HepG2 (cell line): ENCODE results near the gene SPRN. TPM values are rescaled to one million over a fixed set of nuclear protein-coding genes. Genes with fewer than 3 reads are reported as not detected.

Source experiments
- CBX1 ChIP-seq: IDR thresholded peaks from one replicate; pipeline ENCODE4 v1.6.1; 2016; ENCODE audit warnings: antibody characterized with exemption, low read depth
- CEBPG ChIP-seq: IDR thresholded peaks from 2 replicates; pipeline ENCODE4 v1.6.1; 2016
- GABPA ChIP-seq, 2 experiments: IDR thresholded peaks; 2 replicates each; pipeline ENCODE4 v1.6.1; 2011 to 2016; ENCODE audit warnings: low read depth in 2 of 2, low read length in 1 of 2, missing biosample characterization in 1 of 2, missing genetic modification characterization in 1 of 2
- JARID2 ChIP-seq: sonication (generic); formaldehyde crosslinking; IDR thresholded peaks from 2 replicates; pipeline ENCODE4 v1.8.1; 2023; ENCODE audit warnings: missing genetic modification reagents, inconsistent platforms; ENCODE audit not compliant: insufficient replicate concordance
- KAT7 ChIP-seq: IDR thresholded peaks from 2 replicates; pipeline ENCODE4 v1.6.1; 2018; ENCODE audit warnings: borderline replicate concordance, missing compliant biosample characterization
- KDM5B ChIP-seq: sonication (generic); formaldehyde crosslinking; IDR thresholded peaks from 2 replicates; pipeline ENCODE4 v1.4.0; 2020; ENCODE audit warnings: missing genetic modification reagents, mild to moderate bottlenecking, borderline replicate concordance
- NR2F1 ChIP-seq, 2 experiments: fragments of 450-650 bp in 1 of 2; formaldehyde crosslinking in 1 of 2; IDR thresholded peaks; 2 replicates each; pipeline versions ENCODE4 v1.5.0 to v1.6.1; 2016 to 2020; ENCODE audit warnings: mild to moderate bottlenecking in 1 of 2, missing compliant biosample characterization in 1 of 2, missing genetic modification reagents in 1 of 2, moderate library complexity in 1 of 2
- POLR2G ChIP-seq: fragments of 200-400 bp; formaldehyde crosslinking; IDR thresholded peaks from 2 replicates; pipeline ENCODE4 v1.6.1; 2018; ENCODE audit warnings: mild to moderate bottlenecking, low read depth, low read length, moderate library complexity
- REPIN1 ChIP-seq: sonication (generic); formaldehyde crosslinking; IDR thresholded peaks from 2 replicates; pipeline ENCODE4 v1.8.0; 2022; ENCODE audit warnings: missing genetic modification reagents, low read depth, mild to moderate bottlenecking, borderline replicate concordance
- SMARCE1 ChIP-seq: fragments of 450-650 bp; IDR thresholded peaks from 2 replicates; pipeline ENCODE4 v1.6.1; 2017; ENCODE audit warnings: borderline replicate concordance
- SMYD3 ChIP-seq: sonication (generic); formaldehyde crosslinking; IDR thresholded peaks from 2 replicates; pipeline ENCODE4 v1.8.1; 2023; ENCODE audit warnings: mild to moderate bottlenecking, missing genetic modification reagents
- SRSF4 ChIP-seq: fragments of 200-400 bp; formaldehyde crosslinking; IDR thresholded peaks from one replicate; pipeline ENCODE4 v1.6.1; 2018; ENCODE audit warnings: mild to moderate bottlenecking, low read depth, low read length, moderate library complexity; ENCODE audit not compliant: poor library complexity, severe bottlenecking
- TAF15 ChIP-seq: fragments of 200-400 bp; formaldehyde crosslinking; IDR thresholded peaks from one replicate; pipeline ENCODE4 v1.6.1; 2018; ENCODE audit warnings: mild to moderate bottlenecking, low read depth, low read length; ENCODE audit not compliant: poor library complexity, severe bottlenecking
- TEAD2 ChIP-seq: sonication (generic); formaldehyde crosslinking; IDR thresholded peaks from 2 replicates; pipeline ENCODE4 v1.9.0; 2021; ENCODE audit warnings: missing genetic modification reagents
- ZBTB21 ChIP-seq: sonication (generic); formaldehyde crosslinking; IDR thresholded peaks from 2 replicates; pipeline ENCODE4 v1.4.0; 2020; ENCODE audit warnings: missing genetic modification reagents
- ZNF33B ChIP-seq: sonication (generic); formaldehyde crosslinking; IDR thresholded peaks from 2 replicates; pipeline ENCODE4 v1.5.1; 2020; ENCODE audit warnings: mild to moderate bottlenecking, missing genetic modification reagents
- ZNF687 ChIP-seq: sonication (generic); formaldehyde crosslinking; IDR thresholded peaks from 2 replicates; pipeline ENCODE4 v1.5.1; 2020; ENCODE audit warnings: mild to moderate bottlenecking, missing genetic modification reagents, moderate library complexity
- ZNF746 ChIP-seq: sonication (generic); formaldehyde crosslinking; IDR thresholded peaks from 2 replicates; pipeline ENCODE4 v1.8.0; 2022; ENCODE audit warnings: mild to moderate bottlenecking, missing genetic modification reagents
- ZNF878 ChIP-seq: sonication (generic); formaldehyde crosslinking; IDR thresholded peaks from 2 replicates; pipeline ENCODE4 v1.8.1; 2023; ENCODE audit warnings: mild to moderate bottlenecking, missing genetic modification reagents, moderate library complexity
- polyA plus RNA-seq, 8 experiments: library from polyadenylated mRNA; depleted of rRNA in 3 of 8; stranded (reverse) in 7 of 8; unstranded in 1 of 8; fragments of >200 nt; fragmentation: Illumina TruSeq in 4 of 8; extraction: Trizol in 4 of 8; gene quantifications; 2 replicates each; pipeline versions ENCODE4 v1.2.1 to v1.2.3, GENCODE V29; 2011 to 2016; ENCODE audit warnings: low read depth in 4 of 8, missing spikeins in 1 of 8, mixed read lengths in 1 of 8; ENCODE audit not compliant: insufficient read depth in 1 of 8
- total RNA-seq, 5 experiments: library from RNA; depleted of rRNA; stranded (reverse); fragments of >200 nt; fragmentation: Illumina TruSeq; extraction: Trizol; gene quantifications; 2 replicates each; pipeline ENCODE4 v1.2.3, GENCODE V29; 2016; ENCODE audit warnings: low read depth in 1 of 5
- TF ChIP-seq, protein P1 (sequence below): sonication (generic); formaldehyde crosslinking; IDR thresholded peaks from 2 replicates; pipeline ENCODE4 v1.4.0; 2020; ENCODE audit warnings: missing genetic modification reagents
- TF ChIP-seq, protein P2 (sequence below): sonication (generic); formaldehyde crosslinking; IDR thresholded peaks from 2 replicates; pipeline ENCODE4 v1.4.0; 2020; ENCODE audit warnings: mild to moderate bottlenecking, missing genetic modification reagents
- TF ChIP-seq, protein P3 (sequence below): sonication (generic); formaldehyde crosslinking; IDR thresholded peaks from 2 replicates; pipeline ENCODE4 v1.4.0; 2020; ENCODE audit warnings: mild to moderate bottlenecking, missing genetic modification reagents

The SPRN gene
- total and polyA plus RNA-seq, 2 of the 13 experiments (the other 11 are each of a cell fraction or from before 2014, with no cell fraction given) = not detected

- TF ChIP-seq GABPA (IDR thresholded peaks at IDR 0.05; ENCODE audit: low read depth, low read length) = peak; percentile 99
- TF ChIP-seq GABPA (CRISPR knock-in tag; IDR thresholded peaks at IDR 0.05; ENCODE audit: low read depth) = peak; percentile 89
- peak; percentile 77; the same call in 1 of the 2 replicates for TF ChIP-seq KDM5B (CRISPR knock-in tag)
- TF ChIP-seq ZNF878 (CRISPR knock-in tag) = no peak; the same call in 1 of the 2 replicates
- peak in 1 of 2 experiments; percentile 40; a peak in 2 of 4 replicates for TF ChIP-seq NR2F1 (CRISPR knock-in tag; IDR thresholded peaks at IDR 0.05)
- no peak for TF ChIP-seq TAF15
- TF ChIP-seq, protein P1, sequence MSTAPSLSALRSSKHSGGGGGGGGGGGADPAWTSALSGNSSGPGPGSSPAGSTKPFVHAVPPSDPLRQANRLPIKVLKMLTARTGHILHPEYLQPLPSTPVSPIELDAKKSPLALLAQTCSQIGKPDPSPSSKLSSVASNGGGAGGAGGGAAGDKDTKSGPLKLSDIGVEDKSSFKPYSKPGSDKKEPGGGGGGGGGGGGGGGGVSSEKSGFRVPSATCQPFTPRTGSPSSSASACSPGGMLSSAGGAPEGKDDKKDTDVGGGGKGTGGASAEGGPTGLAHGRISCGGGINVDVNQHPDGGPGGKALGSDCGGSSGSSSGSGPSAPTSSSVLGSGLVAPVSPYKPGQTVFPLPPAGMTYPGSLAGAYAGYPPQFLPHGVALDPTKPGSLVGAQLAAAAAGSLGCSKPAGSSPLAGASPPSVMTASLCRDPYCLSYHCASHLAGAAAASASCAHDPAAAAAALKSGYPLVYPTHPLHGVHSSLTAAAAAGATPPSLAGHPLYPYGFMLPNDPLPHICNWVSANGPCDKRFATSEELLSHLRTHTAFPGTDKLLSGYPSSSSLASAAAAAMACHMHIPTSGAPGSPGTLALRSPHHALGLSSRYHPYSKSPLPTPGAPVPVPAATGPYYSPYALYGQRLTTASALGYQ (CRISPR knock-in tag) = peak; percentile 21; the same call in 1 of the 2 replicates
- peak; percentile 74; the same call in 1 of the 2 replicates for TF ChIP-seq KAT7
- peak; percentile 91 for TF ChIP-seq POLR2G
- peak; percentile 83; the same call in 1 of the 2 replicates for TF ChIP-seq ZNF746
- TF ChIP-seq SMYD3 (CRISPR knock-in tag) = no peak
- no peak for TF ChIP-seq TEAD2 (CRISPR knock-in tag)
- peak; percentile 94 for TF ChIP-seq ZNF687 (CRISPR knock-in tag)
- no peak for TF ChIP-seq ZBTB21 (CRISPR knock-in tag)
- TF ChIP-seq REPIN1 (CRISPR knock-in tag) = no peak; the same call in 1 of the 2 replicates
- no peak for TF ChIP-seq SRSF4
- TF ChIP-seq CBX1 = peak; percentile 51
- TF ChIP-seq ZNF33B = peak; percentile 65; the same call in 1 of the 2 replicates
- TF ChIP-seq, protein P2, sequence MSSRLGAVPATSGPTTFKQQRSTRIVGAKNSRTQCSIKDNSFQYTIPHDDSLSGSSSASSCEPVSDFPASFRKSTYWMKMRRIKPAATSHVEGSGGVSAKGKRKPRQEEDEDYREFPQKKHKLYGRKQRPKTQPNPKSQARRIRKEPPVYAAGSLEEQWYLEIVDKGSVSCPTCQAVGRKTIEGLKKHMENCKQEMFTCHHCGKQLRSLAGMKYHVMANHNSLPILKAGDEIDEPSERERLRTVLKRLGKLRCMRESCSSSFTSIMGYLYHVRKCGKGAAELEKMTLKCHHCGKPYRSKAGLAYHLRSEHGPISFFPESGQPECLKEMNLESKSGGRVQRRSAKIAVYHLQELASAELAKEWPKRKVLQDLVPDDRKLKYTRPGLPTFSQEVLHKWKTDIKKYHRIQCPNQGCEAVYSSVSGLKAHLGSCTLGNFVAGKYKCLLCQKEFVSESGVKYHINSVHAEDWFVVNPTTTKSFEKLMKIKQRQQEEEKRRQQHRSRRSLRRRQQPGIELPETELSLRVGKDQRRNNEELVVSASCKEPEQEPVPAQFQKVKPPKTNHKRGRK (CRISPR knock-in tag) = no peak
- TF ChIP-seq SMARCE1 = no peak
- no peak for TF ChIP-seq CEBPG (CRISPR knock-in tag)
- TF ChIP-seq, protein P3, sequence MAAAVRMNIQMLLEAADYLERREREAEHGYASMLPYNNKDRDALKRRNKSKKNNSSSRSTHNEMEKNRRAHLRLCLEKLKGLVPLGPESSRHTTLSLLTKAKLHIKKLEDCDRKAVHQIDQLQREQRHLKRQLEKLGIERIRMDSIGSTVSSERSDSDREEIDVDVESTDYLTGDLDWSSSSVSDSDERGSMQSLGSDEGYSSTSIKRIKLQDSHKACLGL = peak; percentile 94
- TF ChIP-seq JARID2 (CRISPR knock-in tag) = no peak
Measured at GRCh38 chr10:133394064-133394663, 30.3 kb downstream of the SPRN start, which contains the start of gene MTG1 (continued).
